ENCODE data around the gene VGLL4.

DNA sequence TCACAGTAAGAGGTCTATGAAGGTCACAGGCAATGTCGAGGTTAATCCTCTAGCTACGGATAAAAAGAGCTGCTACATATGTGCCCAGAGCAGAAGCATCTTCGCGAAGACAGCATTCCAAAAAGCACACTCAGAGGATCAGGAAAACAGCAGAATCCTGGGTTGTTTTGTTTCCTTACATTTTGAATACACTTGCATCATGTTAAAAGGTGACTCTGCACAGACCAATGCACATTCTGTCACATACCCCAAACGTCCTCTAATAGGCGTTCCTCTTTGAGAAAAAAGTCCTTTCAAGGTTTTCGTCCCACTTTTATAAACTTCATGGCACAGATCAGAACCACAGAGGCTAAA is 52.7 kb downstream of the VGLL4 start:
- TF ChIP-seq, protein P1, sequence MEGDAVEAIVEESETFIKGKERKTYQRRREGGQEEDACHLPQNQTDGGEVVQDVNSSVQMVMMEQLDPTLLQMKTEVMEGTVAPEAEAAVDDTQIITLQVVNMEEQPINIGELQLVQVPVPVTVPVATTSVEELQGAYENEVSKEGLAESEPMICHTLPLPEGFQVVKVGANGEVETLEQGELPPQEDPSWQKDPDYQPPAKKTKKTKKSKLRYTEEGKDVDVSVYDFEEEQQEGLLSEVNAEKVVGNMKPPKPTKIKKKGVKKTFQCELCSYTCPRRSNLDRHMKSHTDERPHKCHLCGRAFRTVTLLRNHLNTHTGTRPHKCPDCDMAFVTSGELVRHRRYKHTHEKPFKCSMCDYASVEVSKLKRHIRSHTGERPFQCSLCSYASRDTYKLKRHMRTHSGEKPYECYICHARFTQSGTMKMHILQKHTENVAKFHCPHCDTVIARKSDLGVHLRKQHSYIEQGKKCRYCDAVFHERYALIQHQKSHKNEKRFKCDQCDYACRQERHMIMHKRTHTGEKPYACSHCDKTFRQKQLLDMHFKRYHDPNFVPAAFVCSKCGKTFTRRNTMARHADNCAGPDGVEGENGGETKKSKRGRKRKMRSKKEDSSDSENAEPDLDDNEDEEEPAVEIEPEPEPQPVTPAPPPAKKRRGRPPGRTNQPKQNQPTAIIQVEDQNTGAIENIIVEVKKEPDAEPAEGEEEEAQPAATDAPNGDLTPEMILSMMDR (IDR thresholded peaks at IDR 0.05), result no peak
- TF ChIP-seq POLR2AphosphoS5 (IDR thresholded peaks at IDR 0.05; ENCODE audit: low read depth, low read length), result no peak
- TF ChIP-seq TCF7L2 (IDR thresholded peaks at IDR 0.05; ENCODE audit: low read depth, low read length), result no peak
- TF ChIP-seq, protein P2, sequence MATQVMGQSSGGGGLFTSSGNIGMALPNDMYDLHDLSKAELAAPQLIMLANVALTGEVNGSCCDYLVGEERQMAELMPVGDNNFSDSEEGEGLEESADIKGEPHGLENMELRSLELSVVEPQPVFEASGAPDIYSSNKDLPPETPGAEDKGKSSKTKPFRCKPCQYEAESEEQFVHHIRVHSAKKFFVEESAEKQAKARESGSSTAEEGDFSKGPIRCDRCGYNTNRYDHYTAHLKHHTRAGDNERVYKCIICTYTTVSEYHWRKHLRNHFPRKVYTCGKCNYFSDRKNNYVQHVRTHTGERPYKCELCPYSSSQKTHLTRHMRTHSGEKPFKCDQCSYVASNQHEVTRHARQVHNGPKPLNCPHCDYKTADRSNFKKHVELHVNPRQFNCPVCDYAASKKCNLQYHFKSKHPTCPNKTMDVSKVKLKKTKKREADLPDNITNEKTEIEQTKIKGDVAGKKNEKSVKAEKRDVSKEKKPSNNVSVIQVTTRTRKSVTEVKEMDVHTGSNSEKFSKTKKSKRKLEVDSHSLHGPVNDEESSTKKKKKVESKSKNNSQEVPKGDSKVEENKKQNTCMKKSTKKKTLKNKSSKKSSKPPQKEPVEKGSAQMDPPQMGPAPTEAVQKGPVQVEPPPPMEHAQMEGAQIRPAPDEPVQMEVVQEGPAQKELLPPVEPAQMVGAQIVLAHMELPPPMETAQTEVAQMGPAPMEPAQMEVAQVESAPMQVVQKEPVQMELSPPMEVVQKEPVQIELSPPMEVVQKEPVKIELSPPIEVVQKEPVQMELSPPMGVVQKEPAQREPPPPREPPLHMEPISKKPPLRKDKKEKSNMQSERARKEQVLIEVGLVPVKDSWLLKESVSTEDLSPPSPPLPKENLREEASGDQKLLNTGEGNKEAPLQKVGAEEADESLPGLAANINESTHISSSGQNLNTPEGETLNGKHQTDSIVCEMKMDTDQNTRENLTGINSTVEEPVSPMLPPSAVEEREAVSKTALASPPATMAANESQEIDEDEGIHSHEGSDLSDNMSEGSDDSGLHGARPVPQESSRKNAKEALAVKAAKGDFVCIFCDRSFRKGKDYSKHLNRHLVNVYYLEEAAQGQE (IDR thresholded peaks at IDR 0.05; ENCODE audit: insufficient read depth in 1 of 2, low read depth in 2 of 2, low read length in 1 of 2), result no peak
